ENCODE data around the gene PTGES.

GRCh38 chr9:129712634-129713401 lies 40.0 kb downstream of the PTGES start:
- TF ChIP-seq USF1 (IDR thresholded peaks at IDR 0.05; ENCODE audit: borderline replicate concordance, low read depth) (no peak), CTCF (IDR thresholded peaks at IDR 0.05) (no peak), SMC3 (IDR thresholded peaks at IDR 0.05; ENCODE audit: low read depth, low read length) (no peak), EP300 (IDR thresholded peaks at IDR 0.05; ENCODE audit: borderline replicate concordance in 1 of 2, low read depth in 1 of 2, low read length in 1 of 2) (no peak), TAF1 (IDR thresholded peaks at IDR 0.05; ENCODE audit: borderline replicate concordance, low read depth, low read length) (no peak), CHD2 (IDR thresholded peaks at IDR 0.05; ENCODE audit: low read length, partially characterized antibody) (no peak), POLR2AphosphoS5 (IDR thresholded peaks at IDR 0.05; ENCODE audit: low read depth, low read length) (no peak), JUND (IDR thresholded peaks at IDR 0.05) (no peak), GABPA (IDR thresholded peaks at IDR 0.05; ENCODE audit: low read depth) (no peak), RAD21 (IDR thresholded peaks at IDR 0.05; ENCODE audit: low read length) (no peak), FOXJ3 (CRISPR knock-in tag; IDR thresholded peaks at IDR 0.05) (no peak), NFIC (IDR thresholded peaks at IDR 0.05; ENCODE audit: borderline replicate concordance) (no peak)

Data from SK-N-SH (cell line).